Naive thymus-derived CD8-positive, alpha-beta T cell (primary cell): ENCODE measurements around the gene SEZ6L2. TPM values are rescaled to one million over a fixed set of nuclear protein-coding genes. Genes with fewer than 3 reads are reported as not detected.
A peak's percentile ranks its signal among the peaks of the same experiment; 100 is the strongest.
"Not testable (repeated sequence)": the region's sequence is repeated elsewhere in the genome, so short reads cannot be mapped to it uniquely, and the experiment has no call there.

ENCODE experiments used
- ATAC-seq, 2 donors: fragments of 150-1000 bp; cut with Tn5 transposase in 1 of 2; sonication (Bioruptor Pico), chemical (Tn5 transposase) in 1 of 2; 1 replicate in 1 of 2; 2 replicates in 1 of 2; pipeline ENCODE4 v1.10.0; 2021; ENCODE audit warnings: mild to moderate bottlenecking in 2 of 2, moderate library complexity in 2 of 2
- POLR2A ChIA-PET: fragments of 350-600 bp; sonication (Branson Sonifier 250); formaldehyde crosslinking; loops from one replicate; lab custom pipeline; 2021; ENCODE audit warnings: antibody characterized with exemption; lab: Charles Lee
- DNase-seq, 10 donors: peaks; one replicate each; pipeline versions ENCODE4 v3.0.0 to v3.0.0-alpha.2; 2020 to 2022
- H3K27ac Mint-ChIP-seq, 10 donors: one replicate each; pipeline ENCODE4 v1.8.0; 2020 to 2022; ENCODE audit warnings: mild to moderate bottlenecking in 10 of 10, mixed read lengths in 10 of 10, moderate library complexity in 4 of 10, inconsistent platforms in 1 of 10
- H3K27me3 Mint-ChIP-seq, 5 donors: one replicate each; pipeline ENCODE4 v1.8.0; 2021 to 2022; ENCODE audit warnings: mixed read lengths in 5 of 5
- H3K36me3 Mint-ChIP-seq, 3 donors: one replicate each; pipeline ENCODE4 v1.8.0; 2020 to 2022; ENCODE audit warnings: mixed read lengths in 3 of 3, mild to moderate bottlenecking in 2 of 3, inconsistent platforms in 1 of 3
- H3K4me1 Mint-ChIP-seq, 4 donors: one replicate each; pipeline ENCODE4 v1.8.0; 2021 to 2022; ENCODE audit warnings: mixed read lengths in 4 of 4
- H3K4me3 Mint-ChIP-seq, 10 donors: one replicate each; pipeline ENCODE4 v1.8.0; 2020 to 2022; ENCODE audit warnings: mild to moderate bottlenecking in 10 of 10, mixed read lengths in 10 of 10, moderate library complexity in 6 of 10, inconsistent platforms in 1 of 10
- H3K9me3 Mint-ChIP-seq, 9 donors: one replicate each; pipeline ENCODE4 v1.8.0; 2020 to 2022; ENCODE audit warnings: mixed read lengths in 9 of 9, mild to moderate bottlenecking in 3 of 9, inconsistent platforms in 1 of 9, moderate library complexity in 1 of 9
- polyA plus RNA-seq, 3 donors: library from polyadenylated mRNA; unstranded; fragments of 300-500 nt; fragmentation: Illumina TruSeq; gene quantifications; one replicate each; pipeline ENCODE4 v1.2.3, GENCODE V29; 2021
- total RNA-seq, 8 experiments: library from RNA in 2 of 8; stranded (reverse) in 2 of 8; gene quantifications; one replicate each; pipeline ENCODE4 v1.2.3 and lab custom pipeline; 2021 to 2026

The SEZ6L2 gene
- total and polyA plus RNA-seq, 5 experiments from 2014 or later, result 0.21 TPM; not detected in 4

GRCh38 chr16:29876594-29877249 is 22.6 kb downstream of the SEZ6L2 start:
- Mint-ChIP-seq H3K9me3 (no peaks in the 10 kb centered on the region), H3K4me3 (peak overlapping the region; percentile 54 to 83 (median 70)), H3K27me3 (peaks cover 8 to 40% (median 20%) of the 10 kb centered on the region in 5 donors), H3K4me1 (peaks cover 6 to 26% (median 19%) of the 10 kb centered on the region in 4 donors), H3K36me3 (no peaks in the 10 kb centered on the region), H3K27ac (peak overlapping the region in 1 of 10 donors; percentile 56)
- peak; percentile 59 to 74 for ATAC-seq
- DNase-seq, result peak in 7 of 10 donors; percentile 14 to 41 (median 18)
- POLR2A ChIA-PET, result interaction anchor here (1.1 kb wide), 1 partner anchor 13 kb away, joined by 3 read pairs; no protein-coding TSS in a partner anchor

GRCh38 chr16:29876217-29876593 is 23.1 kb downstream of the SEZ6L2 start:
- H3K9me3 Mint-ChIP-seq, result no peaks in the 10 kb centered on the region
- peaks cover 6 to 26% (median 19%) of the 10 kb centered on the region in 4 donors for H3K4me1 Mint-ChIP-seq
- H3K27ac Mint-ChIP-seq, result peak overlapping the region in 2 of 10 donors; percentile 25 to 64
- H3K27me3 Mint-ChIP-seq, result peaks cover 8 to 38% (median 20%) of the 10 kb centered on the region in 5 donors
- POLR2A ChIA-PET, result interaction anchor here (1.1 kb wide), 1 partner anchor 12 kb away, joined by 3 read pairs; no protein-coding TSS in a partner anchor
- H3K4me3 Mint-ChIP-seq, result peak overlapping the region; percentile 54 to 83 (median 70)
- DNase-seq (no peak), ATAC-seq (peak in 1 of 2 donors; percentile 21)
- no peaks in the 10 kb centered on the region for H3K36me3 Mint-ChIP-seq

GRCh38 chr16:29875206-29875605 is 24.1 kb downstream of the SEZ6L2 start:
- no peak for ATAC-seq
- POLR2A ChIA-PET, result interaction anchor here (0.7 kb wide), 1 partner anchor 34 kb away, joined by 4 read pairs; no protein-coding TSS in a partner anchor
- Mint-ChIP-seq H3K27me3 (peaks cover 7 to 34% (median 17%) of the 10 kb centered on the region in 5 donors), H3K9me3 (no peaks in the 10 kb centered on the region), H3K27ac (no peak overlapping the region), H3K36me3 (no peaks in the 10 kb centered on the region), H3K4me3 (no peak overlapping the region), H3K4me1 (peaks cover 6 to 26% (median 19%) of the 10 kb centered on the region in 4 donors)
- no peak for DNase-seq

- Mint-ChIP-seq H3K9me3 (no peaks in the 10 kb centered on the region), H3K36me3 (no peaks in the 10 kb centered on the region), H3K27ac (no peak overlapping the region), H3K27me3 (peaks cover 4 to 24% (median 15%) of the 10 kb centered on the region in 5 donors), H3K4me1 (peaks cover 6 to 26% (median 19%) of the 10 kb centered on the region in 4 donors), H3K4me3 (no peak overlapping the region)
- POLR2A ChIA-PET, result interaction anchor here (0.7 kb wide), 1 partner anchor 30 kb away, joined by 3 read pairs; no protein-coding TSS in a partner anchor
- ATAC-seq, result no peak
- no peak for DNase-seq
Observed at GRCh38 chr16:29873319-29873718, 26.0 kb downstream of the SEZ6L2 start.

- Mint-ChIP-seq H3K4me3 (no peak overlapping the region), H3K27ac (peak overlapping the region in 1 of 10 donors; percentile 41), H3K9me3 (no peaks in the 10 kb centered on the region), H3K27me3 (peaks cover 0 to 11% (median 6%) of the 10 kb centered on the region in 5 donors), H3K4me1 (peaks cover 1 to 13% (median 8%) of the 10 kb centered on the region in 4 donors), H3K36me3 (no peaks in the 10 kb centered on the region)
- POLR2A ChIA-PET, result interaction anchor here (1.1 kb wide), 1 partner anchor 9 kb away, joined by 3 read pairs; the partner anchor contains the start of gene CDIPT
- ATAC-seq, result no peak
- DNase-seq, result no peak
Observed at GRCh38 chr16:29871822-29872546, 27.4 kb downstream of the SEZ6L2 start.

- H3K4me1 Mint-ChIP-seq, H3K9me3 Mint-ChIP-seq, POLR2A ChIA-PET, DNase-seq, H3K4me3 Mint-ChIP-seq, H3K27ac Mint-ChIP-seq, H3K36me3 Mint-ChIP-seq, ATAC-seq, H3K27me3 Mint-ChIP-seq: not testable (repeated sequence)
Observed at GRCh38 chr16:29869067-29869466, 30.3 kb downstream of the SEZ6L2 start.

- no peaks in the 10 kb centered on the region for H3K27me3 Mint-ChIP-seq
- H3K36me3 Mint-ChIP-seq, result no peaks in the 10 kb centered on the region
- ATAC-seq (no peak), DNase-seq (no peak)
- POLR2A ChIA-PET, result no interaction called here
- peaks cover 1 to 3% (median 3%) of the 10 kb centered on the region in 4 donors for H3K4me1 Mint-ChIP-seq
- H3K4me3 Mint-ChIP-seq, result no peak overlapping the region
- H3K9me3 Mint-ChIP-seq, result no peaks in the 10 kb centered on the region
- no peak overlapping the region for H3K27ac Mint-ChIP-seq
Observed at GRCh38 chr16:29868396-29869009, 30.8 kb downstream of the SEZ6L2 start.

GRCh38 chr16:29864205-29864604 is 35.1 kb downstream of the SEZ6L2 start:
- DNase-seq, result no peak
- Mint-ChIP-seq H3K4me3 (no peak overlapping the region), H3K27ac (peak overlapping the region in 3 of 10 donors; percentile 29 to 85 (median 73)), H3K36me3 (peaks cover 0 to 17% (median 3%) of the 10 kb centered on the region in 3 donors), H3K9me3 (no peaks in the 10 kb centered on the region), H3K4me1 (peaks cover 7 to 36% (median 31%) of the 10 kb centered on the region in 4 donors), H3K27me3 (no peaks in the 10 kb centered on the region)
- no peak for ATAC-seq
- POLR2A ChIA-PET, result interaction anchor here (0.5 to 2.8 kb wide), 9 partner anchors 13 to 265 kb away, joined by 3 to 13 read pairs (median 4); partner anchors contain the start of gene PAGR1

- ATAC-seq (no peak), DNase-seq (no peak)
- Mint-ChIP-seq H3K27ac (peak overlapping the region; percentile 97 to 100 (median 99)), H3K4me3 (peak overlapping the region; percentile 84 to 97 (median 95)), H3K36me3 (peaks cover 0 to 23% (median 6%) of the 10 kb centered on the region in 3 donors), H3K9me3 (no peaks in the 10 kb centered on the region), H3K27me3 (no peaks in the 10 kb centered on the region), H3K4me1 (peaks cover 7 to 36% (median 31%) of the 10 kb centered on the region in 4 donors)
- POLR2A ChIA-PET, result interaction anchor here (0.5 to 2.8 kb wide), 18 partner anchors 9 to 164 kb away, joined by 3 to 13 read pairs (median 5); partner anchors contain the start of genes HIRIP3, KCTD13, KIF22 and MVP
Observed at GRCh38 chr16:29863669-29863984, 35.7 kb downstream of the SEZ6L2 start.

- ATAC-seq, result peak; percentile 96 to 99
- peak; percentile 79 to 97 (median 93) for DNase-seq
- H3K4me3 Mint-ChIP-seq, result peak within 1 kb of the TSS; percentile 92 to 97 (median 95)
- no peaks in the 10 kb centered on the region for H3K27me3 Mint-ChIP-seq
- H3K9me3 Mint-ChIP-seq, result no peaks in the 10 kb centered on the region
- POLR2A ChIA-PET, result interaction anchor here (0.5 to 2.8 kb wide), 19 partner anchors 9 to 547 kb away, joined by 3 to 13 read pairs (median 5); partner anchors contain the start of genes HIRIP3, KCTD13, KIF22 and MVP
- peaks cover 7 to 38% (median 31%) of the 10 kb centered on the region in 4 donors for H3K4me1 Mint-ChIP-seq
- H3K27ac Mint-ChIP-seq, result peak within 1 kb of the TSS; percentile 97 to 100 (median 99)
- peaks cover 0 to 28% (median 8%) of the 10 kb centered on the region in 3 donors for H3K36me3 Mint-ChIP-seq
Observed at GRCh38 chr16:29862884-29863668, 36.3 kb downstream of the SEZ6L2 start, which contains the start of gene CDIPT. CDIPT (minus strand) TSS chr16:29863226; CDS start chr16:29862857, 369 bp downstream.

GRCh38 chr16:29862383-29862883 is 36.9 kb downstream of the SEZ6L2 start:
- H3K27ac Mint-ChIP-seq, result peak overlapping the region; percentile 90 to 100 (median 96)
- no peaks in the 10 kb centered on the region for H3K9me3 Mint-ChIP-seq
- H3K27me3 Mint-ChIP-seq, result no peaks in the 10 kb centered on the region
- POLR2A ChIA-PET, result interaction anchor here (0.5 to 2.8 kb wide), 14 partner anchors 10 to 548 kb away, joined by 3 to 13 read pairs (median 4); partner anchors contain the start of genes HIRIP3, KCTD13, MVP and TAOK2
- H3K4me1 Mint-ChIP-seq, result peaks cover 7 to 38% (median 31%) of the 10 kb centered on the region in 4 donors
- ATAC-seq (no peak), DNase-seq (no peak)
- peaks cover 0 to 30% (median 8%) of the 10 kb centered on the region in 3 donors for H3K36me3 Mint-ChIP-seq
- peak overlapping the region; percentile 92 to 97 (median 95) for H3K4me3 Mint-ChIP-seq
